CD4-positive, alpha-beta T cell treated with Interleukin-17A for 1 hour (primary cell): ENCODE results near the gene RNF207.

Source experiments
- DNase-seq: peaks from one replicate; pipeline ENCODE4 v3.0.0-alpha.2; 2020

RNF207 gene

GRCh38 chr1:6249739-6250689 lies 44.1 kb downstream of the RNF207 start:
- no peak for DNase-seq

GRCh38 chr1:6251233-6251632 lies 45.3 kb downstream of the RNF207 start:
- no peak for DNase-seq

- DNase-seq, result no peak
These were observed 45.9 kb downstream of the RNF207 start for GRCh38 chr1:6251681-6252373.

- no peak for DNase-seq
These were observed 46.4 kb downstream of the RNF207 start for GRCh38 chr1:6252374-6252710.

- DNase-seq, result no peak
These were observed 47.5 kb downstream of the RNF207 start for GRCh38 chr1:6253380-6253779.

- DNase-seq, result no peak
These were observed 48.8 kb downstream of the RNF207 start for GRCh38 chr1:6254691-6255090.

- no peak for DNase-seq
These were observed 50.7 kb downstream of the RNF207 start for GRCh38 chr1:6256645-6257044.

- DNase-seq, result no peak
These were observed 51.7 kb downstream of the RNF207 start for GRCh38 chr1:6257541-6258069.

- DNase-seq, result no peak
These were observed 52.8 kb downstream of the RNF207 start for GRCh38 chr1:6258675-6259074.

- DNase-seq, result peak; percentile 82
These were observed 53.8 kb downstream of the RNF207 start for GRCh38 chr1:6259491-6260362.

GRCh38 chr1:6260433-6260934 lies 54.6 kb downstream of the RNF207 start:
- no peak for DNase-seq

- DNase-seq, result peak; percentile 39
These were observed 55.2 kb downstream of the RNF207 start, which contains the start of gene GPR153 for GRCh38 chr1:6260961-6261614. Gene GPR153 (minus strand): TSS chr1:6261098. CDS start chr1:6254905, 6,193 bp downstream.

GRCh38 chr1:6261615-6261995 lies 55.7 kb downstream of the RNF207 start:
- DNase-seq, result no peak

GRCh38 chr1:6262555-6263420 lies 56.9 kb downstream of the RNF207 start:
- no peak for DNase-seq

GRCh38 chr1:6263716-6264115 lies 57.8 kb downstream of the RNF207 start:
- no peak for DNase-seq

GRCh38 chr1:6265151-6265550 lies 59.2 kb downstream of the RNF207 start:
- no peak for DNase-seq

GRCh38 chr1:6266641-6267040 lies 60.7 kb downstream of the RNF207 start:
- DNase-seq, result no peak

- DNase-seq, result no peak
These were observed 61.9 kb downstream of the RNF207 start for GRCh38 chr1:6267686-6268322.

- no peak for DNase-seq
These were observed 62.5 kb downstream of the RNF207 start for GRCh38 chr1:6268415-6268814.

GRCh38 chr1:6269296-6269695 lies 63.4 kb downstream of the RNF207 start:
- no peak for DNase-seq
